GM19351 (cell line): Measurements from ENCODE around the gene WDR91.

Experiments used
- ATAC-seq: cut with Tn5 transposase; IDR thresholded peaks from one replicate; pipeline ENCODE4 v1.9.1; 2021; ENCODE audit warnings: mild to moderate bottlenecking, moderate library complexity; ENCODE audit not compliant: unreplicated experiment

Gene WDR91

GRCh38 chr7:135200821-135201331 is 10.4 kb downstream of the WDR91 start:
- ATAC-seq = no peak

- no peak for ATAC-seq
Observed at GRCh38 chr7:135199439-135199838, 11.9 kb downstream of the WDR91 start.

- ATAC-seq = no peak
Observed at GRCh38 chr7:135197906-135198655, 13.2 kb downstream of the WDR91 start.

GRCh38 chr7:135197343-135197742 is 14.0 kb downstream of the WDR91 start:
- ATAC-seq = no peak

- ATAC-seq = no peak
Observed at GRCh38 chr7:135195968-135196629, 15.2 kb downstream of the WDR91 start.

GRCh38 chr7:135195156-135195555 is 16.2 kb downstream of the WDR91 start:
- no peak for ATAC-seq

- no peak for ATAC-seq
Observed at GRCh38 chr7:135194494-135195095, 16.7 kb downstream of the WDR91 start.

GRCh38 chr7:135193615-135194081 is 17.7 kb downstream of the WDR91 start:
- ATAC-seq = no peak

GRCh38 chr7:135192914-135193536 is 18.3 kb downstream of the WDR91 start:
- ATAC-seq = no peak

- no peak for ATAC-seq
Observed at GRCh38 chr7:135190703-135191102, 20.6 kb downstream of the WDR91 start.

- ATAC-seq = no peak
Observed at GRCh38 chr7:135189961-135190360, 21.4 kb downstream of the WDR91 start.

GRCh38 chr7:135189221-135189662 is 22.1 kb downstream of the WDR91 start:
- no peak for ATAC-seq

GRCh38 chr7:135188298-135188984 is 22.9 kb downstream of the WDR91 start:
- peak; percentile 35 for ATAC-seq

GRCh38 chr7:135186841-135187253 is 24.5 kb downstream of the WDR91 start:
- ATAC-seq = peak; percentile 71

GRCh38 chr7:135186261-135186540 is 25.1 kb downstream of the WDR91 start:
- no peak for ATAC-seq

- no peak for ATAC-seq
Observed at GRCh38 chr7:135185471-135186260, 25.7 kb downstream of the WDR91 start.

- no peak for ATAC-seq
Observed at GRCh38 chr7:135184254-135184841, 27.0 kb downstream of the WDR91 start.

GRCh38 chr7:135183478-135183877 is 27.8 kb downstream of the WDR91 start:
- ATAC-seq = no peak

GRCh38 chr7:135181929-135182678 is 29.2 kb downstream of the WDR91 start:
- ATAC-seq = no peak
